Stimulated activated CD4-positive, alpha-beta T cell treated with anti-CD3 and anti-CD28 coated beads, Interleukin-15, amount 100 ng/mL, for 1 hour (primary cell): ENCODE results near the gene SOS1.
"Not testable (repeated sequence)": the region's sequence is repeated elsewhere in the genome, so short reads cannot be mapped to it uniquely, and the experiment has no call there.

Experiments used
- DNase-seq, 2 donors: peaks; one replicate each; pipeline ENCODE4 v3.0.0-alpha.2; 2020; ENCODE audit warnings: low read depth in 1 of 2, low spot score in 1 of 2

The SOS1 gene

GRCh38 chr2:38977047-38977446 is 143.8 kb downstream of the SOS1 start:
- DNase-seq, result no peak

GRCh38 chr2:38975042-38975441 is 145.8 kb downstream of the SOS1 start:
- DNase-seq, result no peak

- DNase-seq, result no peak
Observed at GRCh38 chr2:38973266-38973665, 147.6 kb downstream of the SOS1 start.

GRCh38 chr2:38971377-38971776 is 149.5 kb downstream of the SOS1 start:
- no peak for DNase-seq

- DNase-seq, result no peak
Observed at GRCh38 chr2:38968021-38968420, 152.8 kb downstream of the SOS1 start.

- DNase-seq, result no peak
Observed at GRCh38 chr2:38966678-38967077, 154.2 kb downstream of the SOS1 start.

GRCh38 chr2:38966006-38966405 is 154.8 kb downstream of the SOS1 start:
- DNase-seq, result no peak

GRCh38 chr2:38960609-38961320 is 160.1 kb downstream of the SOS1 start:
- no peak for DNase-seq

- DNase-seq, result peak; percentile 11 to 55
Observed at GRCh38 chr2:38959938-38960608, 160.8 kb downstream of the SOS1 start.

- DNase-seq, result no peak
Observed at GRCh38 chr2:38959466-38959865, 161.4 kb downstream of the SOS1 start.

- DNase-seq, result no peak
Observed at GRCh38 chr2:38957972-38958371, 162.9 kb downstream of the SOS1 start.

GRCh38 chr2:38951766-38952165 is 169.1 kb downstream of the SOS1 start:
- no peak for DNase-seq

- no peak for DNase-seq
Observed at GRCh38 chr2:38948995-38949394, 171.9 kb downstream of the SOS1 start.

- no peak for DNase-seq
Observed at GRCh38 chr2:38948387-38948882, 172.4 kb downstream of the SOS1 start.

GRCh38 chr2:38947241-38948239 is 173.3 kb downstream of the SOS1 start:
- peak; percentile 21 to 22 for DNase-seq

- DNase-seq, result no peak
Observed at GRCh38 chr2:38945911-38946310, 174.9 kb downstream of the SOS1 start.

GRCh38 chr2:38945372-38945771 is 175.5 kb downstream of the SOS1 start:
- no peak for DNase-seq

GRCh38 chr2:38943784-38944183 is 177.1 kb downstream of the SOS1 start:
- no peak for DNase-seq

- DNase-seq, result no peak
Observed at GRCh38 chr2:38940746-38941145, 180.1 kb downstream of the SOS1 start.

GRCh38 chr2:38937548-38937947 is 183.3 kb downstream of the SOS1 start:
- no peak for DNase-seq

GRCh38 chr2:38936516-38936915 is 184.3 kb downstream of the SOS1 start:
- DNase-seq, result not testable (repeated sequence)
